Measurements from ENCODE around the gene USF1. TPM values are rescaled to one million over a fixed set of nuclear protein-coding genes. Genes with fewer than 3 reads are reported as not detected.

Gene USF1

Small RNA genes within 50 kb of the gene (small RNA-seq; reads per million reads assigned to genes)
- gene AL591806.2 (ENCODE audit: insufficient read depth), result not detected

All from neuronal stem cell (in vitro differentiated cells).